ENCODE data around the gene STARD8.

Gene STARD8

DNA sequence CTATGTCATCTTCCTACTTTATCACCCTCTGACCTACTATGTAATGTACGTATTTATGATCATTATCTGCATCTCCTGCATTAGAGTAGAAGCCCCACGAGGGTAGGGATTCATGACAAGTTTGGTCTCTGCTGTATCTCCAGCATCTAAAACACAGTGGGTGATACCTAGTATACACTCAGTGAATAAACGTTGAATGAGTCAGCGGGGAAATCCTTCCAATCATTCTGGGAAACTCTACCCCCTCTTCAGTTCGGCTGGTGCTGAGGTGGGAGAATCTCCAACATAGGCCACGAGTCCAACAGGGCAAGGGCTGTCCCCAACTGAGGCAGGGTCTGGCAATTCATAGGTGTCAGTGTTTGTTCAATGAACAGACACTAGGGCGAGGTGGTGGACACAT, 106.9 kb downstream of the STARD8 start:
- no peak for DNase-seq

DNA sequence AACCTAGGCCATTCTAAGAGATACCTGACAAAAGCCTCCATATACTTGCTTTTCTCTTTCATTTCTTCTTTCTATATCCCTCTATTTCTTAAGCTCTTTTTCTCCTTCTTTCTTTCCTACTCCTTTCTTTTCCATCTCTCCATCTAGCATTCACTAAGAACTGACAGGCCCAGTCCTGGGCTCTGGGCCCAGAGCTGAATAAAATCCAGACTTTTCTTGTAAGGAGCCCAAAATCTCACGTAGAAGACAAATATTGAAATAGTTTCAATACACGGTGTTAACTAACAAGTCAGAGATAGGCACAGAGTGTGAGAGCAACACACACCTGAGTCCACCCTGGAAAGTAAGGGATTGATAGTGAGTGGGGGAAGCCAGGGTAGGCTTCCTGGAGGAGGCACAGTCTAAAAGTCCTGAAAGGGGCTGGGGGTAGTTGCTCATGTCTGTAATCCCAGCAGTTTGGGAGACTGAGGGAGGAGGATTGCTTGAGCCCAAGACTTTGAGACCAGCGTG, 108.2 kb downstream of the STARD8 start:
- no peak for DNase-seq

DNA sequence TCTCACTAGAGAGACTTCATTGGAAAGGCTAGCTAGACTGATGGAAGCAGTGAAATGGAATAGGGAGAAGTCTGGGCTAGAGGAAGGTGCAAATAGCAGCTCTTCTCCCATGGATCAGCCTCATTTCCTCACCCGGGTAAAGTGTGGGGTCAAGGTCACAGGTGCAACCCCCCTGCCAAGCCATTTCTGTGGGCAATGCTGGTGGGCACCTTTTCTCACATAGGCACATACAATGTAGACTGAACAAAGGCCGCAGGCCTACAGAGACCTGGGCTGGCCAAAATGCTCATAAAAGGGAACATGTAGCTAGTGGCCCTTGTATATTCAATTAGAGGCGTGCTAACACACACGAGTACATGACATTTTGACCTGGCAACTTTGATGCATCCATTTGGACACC, 109.9 kb downstream of the STARD8 start:
- no peak for DNase-seq

- DNase-seq = no peak
These were observed 110.3 kb downstream of the STARD8 start for GRCh38 chrX:68757731-68758130.

DNA sequence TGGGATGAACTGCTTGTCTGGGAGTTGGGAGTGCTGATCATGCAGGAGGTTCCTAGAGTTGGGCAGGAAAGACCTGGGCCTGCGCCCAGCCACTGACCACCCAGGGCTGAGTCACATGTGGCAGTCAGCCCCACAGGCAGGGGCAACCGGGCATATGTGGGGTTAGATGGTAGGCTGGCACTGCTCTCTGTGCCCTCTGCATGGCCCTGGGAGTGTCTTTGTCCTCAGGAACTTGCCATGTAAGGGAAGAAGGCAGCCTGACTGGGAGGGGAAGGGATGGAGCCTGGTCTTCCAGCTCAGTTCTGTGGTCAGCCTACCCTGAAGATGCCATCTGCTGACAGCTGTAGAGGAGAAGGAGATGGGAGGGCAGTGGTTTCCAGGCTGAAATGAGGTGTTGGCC, 111.2 kb downstream of the STARD8 start:
- DNase-seq = no peak

- DNase-seq = no peak
These were observed 113.6 kb downstream of the STARD8 start for GRCh38 chrX:68761086-68761485.

DNA sequence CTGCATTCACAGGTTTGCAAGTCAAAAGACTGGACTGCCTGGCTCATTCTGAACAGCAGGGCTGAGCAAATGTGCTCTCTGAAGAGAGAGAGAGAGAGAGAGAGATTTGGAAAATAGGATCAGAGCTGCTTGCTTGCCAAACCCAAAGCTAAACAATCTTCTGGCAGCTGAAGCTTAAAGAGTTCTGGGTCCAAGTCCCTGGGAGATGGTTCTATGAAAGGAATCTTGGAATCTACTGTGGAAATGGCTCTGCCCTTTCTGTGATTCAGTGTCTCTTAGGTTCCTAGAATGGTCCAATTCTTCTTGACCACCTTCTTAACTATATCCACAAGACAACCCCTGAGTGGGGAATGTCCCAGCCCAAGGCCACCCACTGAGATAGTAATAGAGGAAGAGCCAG, 115.3 kb downstream of the STARD8 start:
- DNase-seq = no peak

GRCh38 chrX:68763481-68763880, 116.0 kb downstream of the STARD8 start:
- no peak for DNase-seq

Data from SHP77 treated with DMSO at 0.1 percent for 48 hours (cell line).